Measurements from ENCODE around the gene CNNM2.

- TF ChIP-seq, protein P1, sequence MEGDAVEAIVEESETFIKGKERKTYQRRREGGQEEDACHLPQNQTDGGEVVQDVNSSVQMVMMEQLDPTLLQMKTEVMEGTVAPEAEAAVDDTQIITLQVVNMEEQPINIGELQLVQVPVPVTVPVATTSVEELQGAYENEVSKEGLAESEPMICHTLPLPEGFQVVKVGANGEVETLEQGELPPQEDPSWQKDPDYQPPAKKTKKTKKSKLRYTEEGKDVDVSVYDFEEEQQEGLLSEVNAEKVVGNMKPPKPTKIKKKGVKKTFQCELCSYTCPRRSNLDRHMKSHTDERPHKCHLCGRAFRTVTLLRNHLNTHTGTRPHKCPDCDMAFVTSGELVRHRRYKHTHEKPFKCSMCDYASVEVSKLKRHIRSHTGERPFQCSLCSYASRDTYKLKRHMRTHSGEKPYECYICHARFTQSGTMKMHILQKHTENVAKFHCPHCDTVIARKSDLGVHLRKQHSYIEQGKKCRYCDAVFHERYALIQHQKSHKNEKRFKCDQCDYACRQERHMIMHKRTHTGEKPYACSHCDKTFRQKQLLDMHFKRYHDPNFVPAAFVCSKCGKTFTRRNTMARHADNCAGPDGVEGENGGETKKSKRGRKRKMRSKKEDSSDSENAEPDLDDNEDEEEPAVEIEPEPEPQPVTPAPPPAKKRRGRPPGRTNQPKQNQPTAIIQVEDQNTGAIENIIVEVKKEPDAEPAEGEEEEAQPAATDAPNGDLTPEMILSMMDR (IDR thresholded peaks at IDR 0.05): no peak
- TF ChIP-seq POLR2AphosphoS5 (IDR thresholded peaks at IDR 0.05) (no peak), POLR2A (IDR thresholded peaks at IDR 0.05) (no peak), EP300 (IDR thresholded peaks at IDR 0.05) (no peak)
Measured at GRCh38 chr10:102916173-102916572, 1.9 kb upstream of the CNNM2 start.
